Keratinocyte (primary cell): ENCODE measurements around the gene CERKL. TPM values are rescaled to one million over a fixed set of nuclear protein-coding genes. Genes with fewer than 3 reads are reported as not detected.

ENCODE experiments used
- DNase-seq: peaks from one replicate; pipeline ENCODE4 v3.0.0-alpha.2; 2011; ENCODE audit warnings: low read depth, missing footprints, low spot score
- FAIRE-seq: peaks from 2 replicates; lab custom pipeline; 2011; peaks lifted over from hg19 to GRCh38; lab: Jason Lieb, UNC
- H2AFZ ChIP-seq: 2 replicates; pipeline ENCODE4 v1.6.0; 2012; ENCODE audit warnings: low read length, control low read depth, inconsistent platforms; ENCODE audit not compliant: control insufficient read depth
- H3K27ac ChIP-seq: 2 replicates; pipeline ENCODE4 v1.5.1; 2011; ENCODE audit warnings: low read length; ENCODE audit not compliant: control insufficient read depth, insufficient read depth
- H3K27me3 ChIP-seq: 3 replicates; pipeline ENCODE4 v1.6.0; 2011; ENCODE audit warnings: low read length; ENCODE audit not compliant: control insufficient read depth, insufficient read depth; ENCODE audit errors: extremely low read depth
- H3K36me3 ChIP-seq, 2 experiments: 2 replicates in 1 of 2; 3 replicates in 1 of 2; pipeline ENCODE4 v1.5.1; 2011; ENCODE audit warnings: low read length in 2 of 2, mild to moderate bottlenecking in 1 of 2; ENCODE audit not compliant: control insufficient read depth in 2 of 2, insufficient read depth in 2 of 2; ENCODE audit errors: extremely low read depth in 1 of 2
- H3K4me1 ChIP-seq: 3 replicates; pipeline ENCODE4 v1.5.1; 2011; ENCODE audit warnings: low read length; ENCODE audit not compliant: control insufficient read depth, insufficient read depth; ENCODE audit errors: extremely low read depth
- H3K4me2 ChIP-seq: 3 replicates; pipeline ENCODE4 v1.6.0; 2011; ENCODE audit warnings: low read depth, low read length; ENCODE audit not compliant: control insufficient read depth, insufficient read depth; ENCODE audit errors: extremely low read depth
- H3K4me3 ChIP-seq, 3 experiments: fragments of 200-600 bp in 1 of 3; sonication (generic) in 1 of 3; 2 replicates in 2 of 3; 3 replicates in 1 of 3; pipeline ENCODE4 v1.5.1; 2011 to 2016; ENCODE audit warnings: low read length in 3 of 3, mild to moderate bottlenecking in 3 of 3, control low read depth in 2 of 3, inconsistent platforms in 1 of 3, low read depth in 1 of 3, mixed read lengths in 1 of 3, mixed run types in 1 of 3, moderate library complexity in 1 of 3; ENCODE audit not compliant: control insufficient read depth in 2 of 3, insufficient read depth in 2 of 3; ENCODE audit errors: extremely low read depth in 1 of 3
- H3K79me2 ChIP-seq: 2 replicates; pipeline ENCODE4 v1.6.0; 2012; ENCODE audit warnings: low read length; ENCODE audit not compliant: control insufficient read depth, insufficient read depth
- H3K9ac ChIP-seq: 3 replicates; pipeline ENCODE4 v1.6.0; 2011; ENCODE audit warnings: low read length; ENCODE audit not compliant: control insufficient read depth, insufficient read depth; ENCODE audit errors: extremely low read depth
- H3K9me1 ChIP-seq: 3 replicates; pipeline ENCODE4 v1.6.0; 2011; ENCODE audit warnings: low read length; ENCODE audit not compliant: control insufficient read depth, insufficient read depth; ENCODE audit errors: extremely low read depth
- H3K9me3 ChIP-seq: 2 replicates; pipeline ENCODE4 v1.5.1; 2012; ENCODE audit warnings: low read depth, low read length; ENCODE audit not compliant: control insufficient read depth
- H4K20me1 ChIP-seq: 3 replicates; pipeline ENCODE4 v1.6.0; 2011; ENCODE audit warnings: low read length; ENCODE audit not compliant: control insufficient read depth, insufficient read depth; ENCODE audit errors: extremely low read depth
- CTCF ChIP-seq, 3 experiments: IDR thresholded peaks in 1 of 3; conservative IDR thresholded peaks in 1 of 3; optimal IDR thresholded peaks in 1 of 3; 2 replicates in 2 of 3; 3 replicates in 1 of 3; pipeline versions ENCODE3 to v1.5.1; 2011; ENCODE audit warnings: low read length in 3 of 3, mild to moderate bottlenecking in 3 of 3, moderate library complexity in 2 of 3, control low read depth in 1 of 3, inconsistent platforms in 1 of 3; ENCODE audit not compliant: insufficient read depth in 2 of 3; ENCODE audit errors: extremely low read depth in 1 of 3
- EZH2 ChIP-seq: IDR thresholded peaks from one replicate; pipeline ENCODE4 v1.6.1; 2012; ENCODE audit warnings: inconsistent platforms, mild to moderate bottlenecking, low read length, moderate library complexity
- dilution Hi-C: fragments of 300-500 bp; cut with MboI; formaldehyde crosslinking; loops from one replicate; pipeline ENCODE4 v1.7.0; 2020; ENCODE audit warnings: low sequenced_read_pairs; ENCODE audit not compliant: extremely low pct_ligation_motif_present
- polyA plus RNA-seq, 5 experiments: library from polyadenylated mRNA; depleted of rRNA in 3 of 5; stranded (reverse) in 3 of 5; stranded (forward) in 1 of 5; unstranded in 1 of 5; fragments of >200 nt; gene quantifications; 1 replicate in 1 of 5; 2 replicates in 3 of 5; 3 replicates in 1 of 5; pipeline versions ENCODE4 v1.2.1 to v1.2.3, GENCODE V29; 2011 to 2012; ENCODE audit warnings: missing spikeins in 2 of 5, low read depth in 1 of 5, low replicate concordance in 1 of 5

CERKL gene
- polyA plus RNA-seq, 1 donor (not counting 4 experiments of a cell fraction or from before 2014, with no cell fraction given) = 0.03 TPM

GRCh38 chr2:181596556-181596955, 60.3 kb downstream of the CERKL start:
- Histone ChIP-seq H3K9me3 (no peaks in the 10 kb centered on the region), H3K4me2 (no peak overlapping the region), H3K4me3 (no peak overlapping the region), H3K79me2 (no peaks in the 10 kb centered on the region), H3K36me3 (no peaks in the 10 kb centered on the region), H3K27me3 (no peaks in the 10 kb centered on the region), H2AFZ (no peak overlapping the region), H3K4me1 (no peaks in the 10 kb centered on the region), H3K27ac (no peak overlapping the region), H3K9me1 (no peaks in the 10 kb centered on the region), H3K9ac (no peak overlapping the region), H4K20me1 (no peaks in the 10 kb centered on the region)
- TF ChIP-seq EZH2 (no peak), CTCF (optimal IDR thresholded peaks at IDR 0.05 in 1 of 3, IDR thresholded peaks at IDR 0.05 in 1 of 3, conservative IDR thresholded peaks at IDR 0.05 in 1 of 3; ENCODE audit: extremely low read depth in 1 of 3, insufficient read depth in 2 of 3, low read length in 3 of 3) (no peak)
- dilution Hi-C loops = no loop called here
- DNase-seq (no peak), FAIRE-seq (no peak)

- Histone ChIP-seq H3K27ac (no peak overlapping the region), H3K36me3 (no peaks in the 10 kb centered on the region), H3K9ac (no peak overlapping the region), H3K4me2 (no peak overlapping the region), H3K9me3 (no peaks in the 10 kb centered on the region), H3K27me3 (no peaks in the 10 kb centered on the region), H2AFZ (no peak overlapping the region), H3K9me1 (no peaks in the 10 kb centered on the region), H3K79me2 (no peaks in the 10 kb centered on the region), H3K4me1 (no peaks in the 10 kb centered on the region), H4K20me1 (no peaks in the 10 kb centered on the region), H3K4me3 (no peak overlapping the region)
- dilution Hi-C loops = no loop called here
- TF ChIP-seq CTCF (optimal IDR thresholded peaks at IDR 0.05 in 1 of 3, IDR thresholded peaks at IDR 0.05 in 1 of 3, conservative IDR thresholded peaks at IDR 0.05 in 1 of 3; ENCODE audit: extremely low read depth in 1 of 3, insufficient read depth in 2 of 3, low read length in 3 of 3) (no peak), EZH2 (no peak)
- DNase-seq (no peak), FAIRE-seq (no peak)
Observed at GRCh38 chr2:181594322-181594721, 62.6 kb downstream of the CERKL start.
